NB4 (cell line): ENCODE measurements around the gene PPIL1.

Experiments
- POLR2A ChIP-seq: IDR thresholded peaks from 2 replicates; pipeline ENCODE4 v1.6.1; 2011; ENCODE audit warnings: mild to moderate bottlenecking; ENCODE audit not compliant: insufficient read length; ENCODE audit errors: extremely low read depth
- TF ChIP-seq, protein P1 (sequence below): IDR thresholded peaks from one replicate; pipeline ENCODE4 v1.5.1; 2012; ENCODE audit warnings: low read depth, low read length

DNA sequence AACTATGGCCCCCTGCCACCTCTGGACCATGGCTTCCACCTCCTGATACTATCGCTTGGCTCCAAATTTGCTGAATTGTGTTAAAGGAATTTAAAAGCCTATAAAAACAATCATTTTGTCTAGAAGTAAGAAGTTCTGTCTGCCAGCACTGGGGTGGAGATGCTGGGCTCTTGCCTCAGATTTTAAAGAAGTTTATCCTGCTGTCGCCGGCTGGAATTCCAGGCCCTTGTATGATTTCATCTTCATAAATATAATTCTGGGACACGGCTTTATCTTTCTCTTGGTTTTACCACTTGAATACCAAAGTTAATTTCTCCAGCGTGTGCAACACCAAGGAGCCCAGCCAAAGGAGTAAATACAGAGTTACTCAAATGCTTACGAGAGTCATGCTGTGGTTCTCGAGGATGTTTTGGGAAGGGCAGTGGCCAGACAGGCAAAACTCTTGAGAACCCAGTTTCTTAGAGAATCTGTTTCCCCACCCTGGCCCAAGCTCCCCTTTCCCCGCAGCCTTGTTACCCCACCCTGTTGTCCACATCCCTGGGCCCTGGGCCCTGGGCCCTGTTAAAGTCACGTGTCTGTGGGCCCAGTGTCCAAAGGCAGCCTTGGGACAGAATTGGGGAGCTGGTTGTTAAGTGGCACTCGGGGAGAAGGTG, 43.1 kb upstream of the PPIL1 start:
- TF ChIP-seq, protein P1, sequence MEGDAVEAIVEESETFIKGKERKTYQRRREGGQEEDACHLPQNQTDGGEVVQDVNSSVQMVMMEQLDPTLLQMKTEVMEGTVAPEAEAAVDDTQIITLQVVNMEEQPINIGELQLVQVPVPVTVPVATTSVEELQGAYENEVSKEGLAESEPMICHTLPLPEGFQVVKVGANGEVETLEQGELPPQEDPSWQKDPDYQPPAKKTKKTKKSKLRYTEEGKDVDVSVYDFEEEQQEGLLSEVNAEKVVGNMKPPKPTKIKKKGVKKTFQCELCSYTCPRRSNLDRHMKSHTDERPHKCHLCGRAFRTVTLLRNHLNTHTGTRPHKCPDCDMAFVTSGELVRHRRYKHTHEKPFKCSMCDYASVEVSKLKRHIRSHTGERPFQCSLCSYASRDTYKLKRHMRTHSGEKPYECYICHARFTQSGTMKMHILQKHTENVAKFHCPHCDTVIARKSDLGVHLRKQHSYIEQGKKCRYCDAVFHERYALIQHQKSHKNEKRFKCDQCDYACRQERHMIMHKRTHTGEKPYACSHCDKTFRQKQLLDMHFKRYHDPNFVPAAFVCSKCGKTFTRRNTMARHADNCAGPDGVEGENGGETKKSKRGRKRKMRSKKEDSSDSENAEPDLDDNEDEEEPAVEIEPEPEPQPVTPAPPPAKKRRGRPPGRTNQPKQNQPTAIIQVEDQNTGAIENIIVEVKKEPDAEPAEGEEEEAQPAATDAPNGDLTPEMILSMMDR, result no peak
- TF ChIP-seq POLR2A, result no peak
